Thoracic aorta (tissue), 2 donors: ENCODE data around the gene LCN6. TPM values are rescaled to one million over a fixed set of nuclear protein-coding genes. Genes with fewer than 3 reads are reported as not detected.
A peak's percentile ranks its signal among the peaks of the same experiment; 100 is the strongest.
"Not testable (repeated sequence)": the region's sequence is repeated elsewhere in the genome, so short reads cannot be mapped to it uniquely, and the experiment has no call there.

Source experiments
- ATAC-seq: fragments of 150-250 bp; one replicate; pipeline ENCODE4 v1.8.0; 2017; ENCODE audit warnings: low read depth; ENCODE audit not compliant: insufficient number of reproducible peaks, low FRiP score
- DNase-seq: peaks from one replicate; pipeline ENCODE4 v3.0.0-alpha.2; 2020; ENCODE audit warnings: low spot score
- H3K27ac ChIP-seq, 2 donors: fragments of 200-600 bp; sonication (generic); 1 replicate in 1 of 2; 2 replicates in 1 of 2; pipeline ENCODE4 v1.5.1; 2016; ENCODE audit warnings: mild to moderate bottlenecking in 2 of 2, moderate library complexity in 2 of 2
- H3K27me3 ChIP-seq: fragments of 200-600 bp; sonication (generic); replicated peaks from 2 replicates; pipeline ENCODE4 v1.6.0; 2016; ENCODE audit warnings: mild to moderate bottlenecking; ENCODE audit not compliant: insufficient read depth
- H3K36me3 ChIP-seq: fragments of 200-600 bp; sonication (generic); one replicate; pipeline ENCODE4 v1.5.1; 2016
- H3K4me1 ChIP-seq, 2 donors: fragments of 200-600 bp; sonication (generic); 1 replicate in 1 of 2; 2 replicates in 1 of 2; pipeline versions ENCODE4 v1.5.1 to v1.6.0; 2016; ENCODE audit warnings: low read depth in 2 of 2, mild to moderate bottlenecking in 1 of 2; ENCODE audit not compliant: control insufficient read depth in 1 of 2
- H3K4me3 ChIP-seq: fragments of 200-600 bp; sonication (generic); 2 replicates; pipeline ENCODE4 v1.5.1; 2016; ENCODE audit warnings: mild to moderate bottlenecking
- H3K9me3 ChIP-seq: fragments of 200-600 bp; sonication (generic); 2 replicates; pipeline ENCODE4 v1.5.1; 2016
- CTCF ChIP-seq: fragments of 200-600 bp; sonication (generic); IDR thresholded peaks from one replicate; pipeline ENCODE4 v1.5.1; 2019; ENCODE audit warnings: antibody characterized with exemption
- total RNA-seq, 2 donors: library from RNA; depleted of rRNA; stranded (reverse); fragments of >200 nt; gene quantifications; one replicate each; pipeline versions ENCODE4 v1.1.0 to v1.2.3, GENCODE V29; 2016

LCN6 gene
- total RNA-seq, 2 donors from 2014 or later = 4.5 to 25.3 TPM

- H3K27ac ChIP-seq = no peak overlapping the region
- no peaks in the 10 kb centered on the region for H3K9me3 ChIP-seq
- ATAC-seq (no peak), DNase-seq (no peak)
- TF ChIP-seq CTCF = no peak
- peaks cover 8 to 13% of the 10 kb centered on the region in 2 donors for H3K4me1 ChIP-seq
- H3K4me3 ChIP-seq = peak overlapping the region; percentile 47
- no peaks in the 10 kb centered on the region for H3K27me3 ChIP-seq
- H3K36me3 ChIP-seq = no peaks in the 10 kb centered on the region
Observed at GRCh38 chr9:136712690-136713544, 35.4 kb downstream of the LCN6 start.

- Histone ChIP-seq H3K36me3 (no peaks in the 10 kb centered on the region), H3K27ac (no peak within 1 kb of the TSS), H3K9me3 (no peaks in the 10 kb centered on the region), H3K4me1 (peaks cover 8 to 13% of the 10 kb centered on the region in 2 donors), H3K27me3 (no peaks in the 10 kb centered on the region), H3K4me3 (peak within 1 kb of the TSS; percentile 47)
- no peak for ATAC-seq
- no peak for TF ChIP-seq CTCF
- no peak for DNase-seq
Observed at GRCh38 chr9:136711751-136712689, 36.3 kb downstream of the LCN6 start, which contains the start of gene DIPK1B. Gene DIPK1B, plus strand, starts transcription at chr9:136712572. Its CDS starts 94 bp downstream, at chr9:136712666.

GRCh38 chr9:136711219-136711648, 37.1 kb downstream of the LCN6 start:
- not testable (repeated sequence) for H3K4me3 ChIP-seq, H3K36me3 ChIP-seq, H3K27me3 ChIP-seq, H3K27ac ChIP-seq, DNase-seq, H3K9me3 ChIP-seq, ATAC-seq
- peaks cover 8 to 13% of the 10 kb centered on the region in 2 donors for H3K4me1 ChIP-seq

- ATAC-seq = no peak
- no peak for DNase-seq
- H3K4me3 ChIP-seq = no peak overlapping the region
- H3K9me3 ChIP-seq = no peaks in the 10 kb centered on the region
- no peak overlapping the region for H3K27ac ChIP-seq
- no peaks in the 10 kb centered on the region for H3K36me3 ChIP-seq
- TF ChIP-seq CTCF = no peak
- H3K27me3 ChIP-seq = no peaks in the 10 kb centered on the region
- peaks cover 8 to 13% of the 10 kb centered on the region in 2 donors for H3K4me1 ChIP-seq
Observed at GRCh38 chr9:136710543-136710942, 37.8 kb downstream of the LCN6 start.

- ATAC-seq (no peak), DNase-seq (no peak)
- H3K27ac ChIP-seq = no peak overlapping the region
- H3K4me1 ChIP-seq = peaks cover 8 to 13% of the 10 kb centered on the region in 2 donors
- no peak overlapping the region for H3K4me3 ChIP-seq
- H3K27me3 ChIP-seq = no peaks in the 10 kb centered on the region
- H3K36me3 ChIP-seq = no peaks in the 10 kb centered on the region
- H3K9me3 ChIP-seq = no peaks in the 10 kb centered on the region
- TF ChIP-seq CTCF = no peak
Observed at GRCh38 chr9:136709454-136710109, 38.7 kb downstream of the LCN6 start.
